Hepatocyte (in vitro differentiated cells): ENCODE results near the gene IL20RB. TPM values are rescaled to one million over a fixed set of nuclear protein-coding genes. Genes with fewer than 3 reads are reported as not detected.

Experiments used
- DNase-seq: peaks from one replicate; pipeline ENCODE4 v3.0.0-alpha.2; 2016; ENCODE audit warnings: low spot score
- H2AFZ ChIP-seq: fragments of 200-600 bp; sonication (generic); 2 replicates; pipeline ENCODE4 v1.6.0; 2016; ENCODE audit warnings: antibody characterized with exemption, mild to moderate bottlenecking
- H3K27ac ChIP-seq: fragments of 200-600 bp; sonication (generic); 2 replicates; pipeline ENCODE4 v1.5.1; 2016; ENCODE audit warnings: mild to moderate bottlenecking
- H3K27me3 ChIP-seq: fragments of 200-600 bp; sonication (generic); 2 replicates; pipeline ENCODE4 v1.6.1; 2016
- H3K36me3 ChIP-seq: fragments of 200-600 bp; sonication (generic); replicated peaks from 2 replicates; pipeline ENCODE4 v1.5.1; 2016; ENCODE audit warnings: low read depth; ENCODE audit not compliant: insufficient read depth
- H3K4me1 ChIP-seq: fragments of 200-600 bp; sonication (generic); 2 replicates; pipeline ENCODE4 v1.5.1; 2016; ENCODE audit warnings: mild to moderate bottlenecking, moderate library complexity; ENCODE audit not compliant: insufficient read depth
- H3K4me2 ChIP-seq: fragments of 200-600 bp; sonication (generic); 2 replicates; pipeline ENCODE4 v1.6.0; 2016
- H3K4me3 ChIP-seq: fragments of 200-600 bp; sonication (generic); 2 replicates; pipeline ENCODE4 v1.5.1; 2016; ENCODE audit warnings: mild to moderate bottlenecking
- H3K79me2 ChIP-seq: fragments of 200-600 bp; sonication (generic); 2 replicates; pipeline ENCODE4 v1.6.0; 2017; ENCODE audit warnings: mild to moderate bottlenecking
- H3K9me2 ChIP-seq: fragments of 200-600 bp; sonication (generic); replicated peaks from 2 replicates; pipeline ENCODE4 v1.6.0; 2017; ENCODE audit warnings: mild to moderate bottlenecking; ENCODE audit not compliant: insufficient read depth
- H3K9me3 ChIP-seq: fragments of 200-600 bp; sonication (generic); 2 replicates; pipeline ENCODE4 v1.5.1; 2016; ENCODE audit warnings: low read depth, mild to moderate bottlenecking
- H4K20me1 ChIP-seq: fragments of 200-600 bp; sonication (generic); 2 replicates; pipeline ENCODE4 v1.6.0; 2016; ENCODE audit warnings: mild to moderate bottlenecking; ENCODE audit not compliant: insufficient read depth, poor library complexity, severe bottlenecking
- EZH2 ChIP-seq: fragments of 200-600 bp; sonication (generic); IDR thresholded peaks from 2 replicates; pipeline ENCODE4 v1.6.1; 2016; ENCODE audit warnings: antibody characterized with exemption, mild to moderate bottlenecking, borderline replicate concordance
- EZH2phosphoT487 ChIP-seq: fragments of 200-600 bp; sonication (generic); IDR thresholded peaks from one replicate; pipeline ENCODE4 v1.6.1; 2018; ENCODE audit warnings: antibody characterized with exemption, mild to moderate bottlenecking, low read depth, moderate library complexity; ENCODE audit not compliant: unreplicated experiment, severe bottlenecking
- WGBS: methylation state at CpG from one replicate; pipeline ENCODE4 v1.1.6; 2016; ENCODE audit warnings: low lambda C conversion rate; ENCODE audit errors: missing lambda C conversion rate; 5-methylcytosine and 5-hydroxymethylcytosine counted together
- polyA plus RNA-seq: library from polyadenylated mRNA; unstranded; fragments of >200 nt; fragmentation: Nextera tagmentation; extraction: Ambion mirVana; gene quantifications from 2 replicates; pipeline ENCODE4 v1.2.1, GENCODE V29; 2016
- total RNA-seq: library from RNA; depleted of rRNA; stranded (reverse); fragments of >200 nt; gene quantifications from 2 replicates; pipeline ENCODE4 v1.2.3, GENCODE V29; 2014
- TF ChIP-seq, protein P1 (sequence below): fragments of 200-600 bp; sonication (generic); IDR thresholded peaks from 2 replicates; pipeline ENCODE4 v1.5.1; 2016; ENCODE audit warnings: antibody characterized with exemption, mild to moderate bottlenecking; ENCODE audit not compliant: poor library complexity

Gene IL20RB
- total and polyA plus RNA-seq, 2 experiments from 2014 or later, result 0.50 to 0.59 TPM

DNA sequence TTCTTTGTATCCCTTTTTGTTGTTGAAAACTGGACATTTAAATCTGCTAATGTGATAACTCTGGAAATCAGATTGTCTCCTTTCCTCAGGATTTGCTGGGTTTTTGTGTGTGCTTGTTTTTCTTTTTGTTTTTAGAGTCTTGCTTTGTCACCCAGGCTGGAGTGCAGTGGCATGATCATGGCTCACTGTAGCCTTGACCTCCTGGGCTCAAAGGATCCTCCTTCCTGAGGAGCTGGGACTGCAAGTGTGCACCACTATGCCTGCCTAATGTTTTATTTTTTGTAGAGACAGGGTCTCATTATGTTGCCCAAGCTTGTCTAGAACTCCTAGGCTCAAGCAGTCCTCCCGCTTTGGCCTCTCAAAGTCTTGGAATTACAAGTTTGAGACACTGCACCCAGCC lies 44.6 kb upstream of the IL20RB start:
- no peak overlapping the region for H3K27ac ChIP-seq
- no peak overlapping the region for H3K4me3 ChIP-seq
- H3K9me3 ChIP-seq, result no peaks in the 10 kb centered on the region
- no peaks in the 10 kb centered on the region for H3K4me1 ChIP-seq
- peaks cover 99% of the 10 kb centered on the region for H3K79me2 ChIP-seq
- WGBS, result 100% methylated on average over 1 of the region's 1 CpG
- no peak overlapping the region for H3K4me2 ChIP-seq
- H3K36me3 ChIP-seq, result no peaks in the 10 kb centered on the region
- no peaks in the 10 kb centered on the region for H3K9me2 ChIP-seq
- TF ChIP-seq, protein P1, sequence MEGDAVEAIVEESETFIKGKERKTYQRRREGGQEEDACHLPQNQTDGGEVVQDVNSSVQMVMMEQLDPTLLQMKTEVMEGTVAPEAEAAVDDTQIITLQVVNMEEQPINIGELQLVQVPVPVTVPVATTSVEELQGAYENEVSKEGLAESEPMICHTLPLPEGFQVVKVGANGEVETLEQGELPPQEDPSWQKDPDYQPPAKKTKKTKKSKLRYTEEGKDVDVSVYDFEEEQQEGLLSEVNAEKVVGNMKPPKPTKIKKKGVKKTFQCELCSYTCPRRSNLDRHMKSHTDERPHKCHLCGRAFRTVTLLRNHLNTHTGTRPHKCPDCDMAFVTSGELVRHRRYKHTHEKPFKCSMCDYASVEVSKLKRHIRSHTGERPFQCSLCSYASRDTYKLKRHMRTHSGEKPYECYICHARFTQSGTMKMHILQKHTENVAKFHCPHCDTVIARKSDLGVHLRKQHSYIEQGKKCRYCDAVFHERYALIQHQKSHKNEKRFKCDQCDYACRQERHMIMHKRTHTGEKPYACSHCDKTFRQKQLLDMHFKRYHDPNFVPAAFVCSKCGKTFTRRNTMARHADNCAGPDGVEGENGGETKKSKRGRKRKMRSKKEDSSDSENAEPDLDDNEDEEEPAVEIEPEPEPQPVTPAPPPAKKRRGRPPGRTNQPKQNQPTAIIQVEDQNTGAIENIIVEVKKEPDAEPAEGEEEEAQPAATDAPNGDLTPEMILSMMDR, result no peak
- TF ChIP-seq EZH2 (no peak), EZH2phosphoT487 (no peak)
- peaks cover 11% of the 10 kb centered on the region for H4K20me1 ChIP-seq
- H2AFZ ChIP-seq, result no peak overlapping the region
- DNase-seq, result no peak
- no peaks in the 10 kb centered on the region for H3K27me3 ChIP-seq

DNA sequence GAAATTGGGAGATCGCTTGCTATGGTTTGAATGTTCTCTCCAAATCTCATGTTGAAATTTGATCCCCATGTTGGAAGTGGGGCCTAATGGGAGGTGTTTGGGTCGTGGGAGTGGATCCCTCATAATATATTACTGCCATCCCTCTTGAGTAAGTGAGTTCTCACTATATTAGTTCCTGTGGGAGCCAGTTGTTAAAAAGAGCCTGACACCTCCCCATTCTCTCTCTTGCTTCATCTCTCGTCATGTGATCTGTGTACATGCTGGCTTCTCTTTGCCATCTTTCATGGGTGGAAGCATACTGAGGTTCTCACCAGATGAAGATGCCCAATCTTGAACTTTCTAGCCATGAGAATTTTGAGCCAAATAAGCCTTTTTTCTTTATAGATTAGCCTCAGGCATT lies 43.0 kb upstream of the IL20RB start:
- no peaks in the 10 kb centered on the region for H3K9me3 ChIP-seq
- no peak overlapping the region for H3K27ac ChIP-seq
- 83% methylated on average over 3 of the region's 3 CpGs for WGBS
- H3K4me3 ChIP-seq, result no peak overlapping the region
- DNase-seq, result no peak
- H3K4me1 ChIP-seq, result peaks cover 3% of the 10 kb centered on the region
- peaks cover 12% of the 10 kb centered on the region for H4K20me1 ChIP-seq
- no peaks in the 10 kb centered on the region for H3K9me2 ChIP-seq
- H3K36me3 ChIP-seq, result peaks cover 4% of the 10 kb centered on the region
- no peak overlapping the region for H2AFZ ChIP-seq
- H3K4me2 ChIP-seq, result no peak overlapping the region
- TF ChIP-seq EZH2 (no peak), EZH2phosphoT487 (no peak)
- TF ChIP-seq, protein P1, result no peak
- H3K27me3 ChIP-seq, result no peaks in the 10 kb centered on the region
- H3K79me2 ChIP-seq, result peaks cover 99% of the 10 kb centered on the region

- Histone ChIP-seq H3K27ac (no peak overlapping the region), H2AFZ (no peak overlapping the region), H3K4me2 (no peak overlapping the region), H3K9me2 (no peaks in the 10 kb centered on the region), H3K36me3 (peaks cover 4% of the 10 kb centered on the region), H3K4me3 (no peak overlapping the region), H3K79me2 (peaks cover 97% of the 10 kb centered on the region), H4K20me1 (peaks cover 8% of the 10 kb centered on the region), H3K9me3 (no peaks in the 10 kb centered on the region), H3K4me1 (peaks cover 4% of the 10 kb centered on the region), H3K27me3 (no peaks in the 10 kb centered on the region)
- 83% methylated on average over 1 of the region's 1 CpG for WGBS
- TF ChIP-seq EZH2phosphoT487, result no peak
- TF ChIP-seq, protein P1, result no peak
- no peak for TF ChIP-seq EZH2
- no peak for DNase-seq
These were observed 41.6 kb upstream of the IL20RB start for GRCh38 chr3:136916223-136916622.
